Measurements from ENCODE around the gene CDKL5. TPM values are rescaled to one million over a fixed set of nuclear protein-coding genes. Genes with fewer than 3 reads are reported as not detected.

The CDKL5 gene
- total and polyA plus RNA-seq, 2 experiments from 2014 or later, result 7.5 to 13.7 TPM

DNA sequence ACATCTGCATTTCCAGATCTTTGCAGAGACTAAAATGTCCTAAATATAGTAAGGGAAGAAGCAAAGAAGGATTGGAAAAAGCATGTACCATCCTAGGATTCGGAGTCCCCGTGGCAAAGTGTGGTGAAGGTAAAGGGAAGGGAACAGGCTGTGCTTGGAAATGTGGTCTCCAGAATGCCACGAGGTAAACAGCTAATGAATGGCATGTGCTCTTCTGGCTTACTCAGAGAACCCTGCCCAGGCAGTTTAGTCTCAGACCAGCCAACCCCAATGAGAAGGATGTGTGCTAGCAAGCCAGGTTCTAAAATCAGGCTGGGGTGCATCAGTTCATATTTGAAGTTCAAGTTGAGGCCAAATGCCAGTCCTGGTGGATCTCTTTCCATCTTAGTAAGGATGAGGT, 133.4 kb downstream of the CDKL5 start:
- no peak for ATAC-seq
- no peaks in the 10 kb centered on the region for H3K36me3 ChIP-seq (ENCODE audit: insufficient read depth)
- DNase-seq (ENCODE audit: low spot score), result no peak
- Mint-ChIP-seq H3K27me3 (ENCODE audit: insufficient read depth, low read depth, poor library complexity) (no peaks in the 10 kb centered on the region), H3K9me3 (no peaks in the 10 kb centered on the region), H3K36me3 (ENCODE audit: low read depth) (no peaks in the 10 kb centered on the region; the same call in 2 of the 3 replicates), H3K4me3 (no peak overlapping the region), H3K27ac (no peak overlapping the region), H3K4me1 (peaks cover 9% of the 10 kb centered on the region; the same call in 2 of the 3 replicates)
- no peaks in the 10 kb centered on the region for H3F3A ChIP-seq (replicated peaks; ENCODE audit: low read depth)
- no peaks in the 10 kb centered on the region for H3K9me2 ChIP-seq (ENCODE audit: insufficient read depth)
- no peak overlapping the region for H3K4me3 ChIP-seq
- 0 out of 2 replicates have a peak, but pooled peaks cover 6% of the 10 kb centered on the region for H3K79me2 ChIP-seq (replicated peaks; ENCODE audit: insufficient read depth)
- no peak for TF ChIP-seq EZH2 (IDR thresholded peaks at IDR 0.05; ENCODE audit: low read depth, unreplicated experiment)
- no peak for TF ChIP-seq NANOG (IDR thresholded peaks at IDR 0.05; ENCODE audit: borderline replicate concordance)
- TF ChIP-seq STAT1 (IDR thresholded peaks at IDR 0.05; ENCODE audit: unreplicated experiment), result no peak
- TF ChIP-seq ZNF114 (CRISPR knock-in tag; IDR thresholded peaks at IDR 0.05), result no peak
- TF ChIP-seq EZH2phosphoT487 (IDR thresholded peaks at IDR 0.05; ENCODE audit: unreplicated experiment), result no peak
- no peak for TF ChIP-seq JUNB (IDR thresholded peaks at IDR 0.05; ENCODE audit: unreplicated experiment)
- TF ChIP-seq, protein P1, sequence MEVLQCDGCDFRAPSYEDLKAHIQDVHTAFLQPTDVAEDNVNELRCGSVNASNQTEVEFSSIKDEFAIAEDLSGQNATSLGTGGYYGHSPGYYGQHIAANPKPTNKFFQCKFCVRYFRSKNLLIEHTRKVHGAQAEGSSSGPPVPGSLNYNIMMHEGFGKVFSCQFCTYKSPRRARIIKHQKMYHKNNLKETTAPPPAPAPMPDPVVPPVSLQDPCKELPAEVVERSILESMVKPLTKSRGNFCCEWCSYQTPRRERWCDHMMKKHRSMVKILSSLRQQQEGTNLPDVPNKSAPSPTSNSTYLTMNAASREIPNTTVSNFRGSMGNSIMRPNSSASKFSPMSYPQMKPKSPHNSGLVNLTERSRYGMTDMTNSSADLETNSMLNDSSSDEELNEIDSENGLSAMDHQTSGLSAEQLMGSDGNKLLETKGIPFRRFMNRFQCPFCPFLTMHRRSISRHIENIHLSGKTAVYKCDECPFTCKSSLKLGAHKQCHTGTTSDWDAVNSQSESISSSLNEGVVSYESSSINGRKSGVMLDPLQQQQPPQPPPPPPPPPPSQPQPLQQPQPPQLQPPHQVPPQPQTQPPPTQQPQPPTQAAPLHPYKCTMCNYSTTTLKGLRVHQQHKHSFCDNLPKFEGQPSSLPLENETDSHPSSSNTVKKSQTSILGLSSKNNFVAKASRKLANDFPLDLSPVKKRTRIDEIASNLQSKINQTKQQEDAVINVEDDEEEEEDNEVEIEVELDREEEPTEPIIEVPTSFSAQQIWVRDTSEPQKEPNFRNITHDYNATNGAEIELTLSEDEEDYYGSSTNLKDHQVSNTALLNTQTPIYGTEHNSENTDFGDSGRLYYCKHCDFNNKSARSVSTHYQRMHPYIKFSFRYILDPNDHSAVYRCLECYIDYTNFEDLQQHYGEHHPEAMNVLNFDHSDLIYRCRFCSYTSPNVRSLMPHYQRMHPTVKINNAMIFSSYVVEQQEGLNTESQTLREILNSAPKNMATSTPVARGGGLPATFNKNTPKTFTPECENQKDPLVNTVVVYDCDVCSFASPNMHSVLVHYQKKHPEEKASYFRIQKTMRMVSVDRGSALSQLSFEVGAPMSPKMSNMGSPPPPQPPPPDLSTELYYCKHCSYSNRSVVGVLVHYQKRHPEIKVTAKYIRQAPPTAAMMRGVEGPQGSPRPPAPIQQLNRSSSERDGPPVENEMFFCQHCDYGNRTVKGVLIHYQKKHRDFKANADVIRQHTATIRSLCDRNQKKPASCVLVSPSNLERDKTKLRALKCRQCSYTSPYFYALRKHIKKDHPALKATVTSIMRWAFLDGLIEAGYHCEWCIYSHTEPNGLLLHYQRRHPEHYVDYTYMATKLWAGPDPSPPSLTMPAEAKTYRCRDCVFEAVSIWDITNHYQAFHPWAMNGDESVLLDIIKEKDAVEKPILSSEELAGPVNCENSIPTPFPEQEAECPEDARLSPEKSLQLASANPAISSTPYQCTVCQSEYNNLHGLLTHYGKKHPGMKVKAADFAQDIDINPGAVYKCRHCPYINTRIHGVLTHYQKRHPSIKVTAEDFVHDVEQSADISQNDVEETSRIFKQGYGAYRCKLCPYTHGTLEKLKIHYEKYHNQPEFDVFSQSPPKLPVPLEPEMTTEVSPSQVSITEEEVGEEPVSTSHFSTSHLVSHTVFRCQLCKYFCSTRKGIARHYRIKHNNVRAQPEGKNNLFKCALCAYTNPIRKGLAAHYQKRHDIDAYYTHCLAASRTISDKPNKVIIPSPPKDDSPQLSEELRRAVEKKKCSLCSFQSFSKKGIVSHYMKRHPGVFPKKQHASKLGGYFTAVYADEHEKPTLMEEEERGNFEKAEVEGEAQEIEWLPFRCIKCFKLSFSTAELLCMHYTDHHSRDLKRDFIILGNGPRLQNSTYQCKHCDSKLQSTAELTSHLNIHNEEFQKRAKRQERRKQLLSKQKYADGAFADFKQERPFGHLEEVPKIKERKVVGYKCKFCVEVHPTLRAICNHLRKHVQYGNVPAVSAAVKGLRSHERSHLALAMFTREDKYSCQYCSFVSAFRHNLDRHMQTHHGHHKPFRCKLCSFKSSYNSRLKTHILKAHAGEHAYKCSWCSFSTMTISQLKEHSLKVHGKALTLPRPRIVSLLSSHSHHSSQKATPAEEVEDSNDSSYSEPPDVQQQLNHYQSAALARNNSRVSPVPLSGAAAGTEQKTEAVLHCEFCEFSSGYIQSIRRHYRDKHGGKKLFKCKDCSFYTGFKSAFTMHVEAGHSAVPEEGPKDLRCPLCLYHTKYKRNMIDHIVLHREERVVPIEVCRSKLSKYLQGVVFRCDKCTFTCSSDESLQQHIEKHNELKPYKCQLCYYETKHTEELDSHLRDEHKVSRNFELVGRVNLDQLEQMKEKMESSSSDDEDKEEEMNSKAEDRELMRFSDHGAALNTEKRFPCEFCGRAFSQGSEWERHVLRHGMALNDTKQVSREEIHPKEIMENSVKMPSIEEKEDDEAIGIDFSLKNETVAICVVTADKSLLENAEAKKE (CRISPR knock-in tag; IDR thresholded peaks at IDR 0.05), result no peak
- TF ChIP-seq ETS1 (IDR thresholded peaks at IDR 0.05), result no peak
- TF ChIP-seq, protein P2, sequence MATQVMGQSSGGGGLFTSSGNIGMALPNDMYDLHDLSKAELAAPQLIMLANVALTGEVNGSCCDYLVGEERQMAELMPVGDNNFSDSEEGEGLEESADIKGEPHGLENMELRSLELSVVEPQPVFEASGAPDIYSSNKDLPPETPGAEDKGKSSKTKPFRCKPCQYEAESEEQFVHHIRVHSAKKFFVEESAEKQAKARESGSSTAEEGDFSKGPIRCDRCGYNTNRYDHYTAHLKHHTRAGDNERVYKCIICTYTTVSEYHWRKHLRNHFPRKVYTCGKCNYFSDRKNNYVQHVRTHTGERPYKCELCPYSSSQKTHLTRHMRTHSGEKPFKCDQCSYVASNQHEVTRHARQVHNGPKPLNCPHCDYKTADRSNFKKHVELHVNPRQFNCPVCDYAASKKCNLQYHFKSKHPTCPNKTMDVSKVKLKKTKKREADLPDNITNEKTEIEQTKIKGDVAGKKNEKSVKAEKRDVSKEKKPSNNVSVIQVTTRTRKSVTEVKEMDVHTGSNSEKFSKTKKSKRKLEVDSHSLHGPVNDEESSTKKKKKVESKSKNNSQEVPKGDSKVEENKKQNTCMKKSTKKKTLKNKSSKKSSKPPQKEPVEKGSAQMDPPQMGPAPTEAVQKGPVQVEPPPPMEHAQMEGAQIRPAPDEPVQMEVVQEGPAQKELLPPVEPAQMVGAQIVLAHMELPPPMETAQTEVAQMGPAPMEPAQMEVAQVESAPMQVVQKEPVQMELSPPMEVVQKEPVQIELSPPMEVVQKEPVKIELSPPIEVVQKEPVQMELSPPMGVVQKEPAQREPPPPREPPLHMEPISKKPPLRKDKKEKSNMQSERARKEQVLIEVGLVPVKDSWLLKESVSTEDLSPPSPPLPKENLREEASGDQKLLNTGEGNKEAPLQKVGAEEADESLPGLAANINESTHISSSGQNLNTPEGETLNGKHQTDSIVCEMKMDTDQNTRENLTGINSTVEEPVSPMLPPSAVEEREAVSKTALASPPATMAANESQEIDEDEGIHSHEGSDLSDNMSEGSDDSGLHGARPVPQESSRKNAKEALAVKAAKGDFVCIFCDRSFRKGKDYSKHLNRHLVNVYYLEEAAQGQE (IDR thresholded peaks at IDR 0.05; ENCODE audit: unreplicated experiment), result no peak
- TF ChIP-seq ZNF331 (CRISPR knock-in tag; IDR thresholded peaks at IDR 0.05; ENCODE audit: low read depth), result no peak
- no peak for TF ChIP-seq POLR2AphosphoS5 (IDR thresholded peaks at IDR 0.05; ENCODE audit: low read depth)
- no peak for TF ChIP-seq CTCF (conservative IDR thresholded peaks at IDR 0.05; ENCODE audit: low read depth in 2 of 2)
- no peak for TF ChIP-seq CREB1 (CRISPR knock-in tag; IDR thresholded peaks at IDR 0.05; ENCODE audit: low read depth)
- H3K27me3 ChIP-seq (ENCODE audit: insufficient read depth), result no peaks in the 10 kb centered on the region
- H4K20me1 ChIP-seq (replicated peaks; ENCODE audit: insufficient read depth), result no peaks in the 10 kb centered on the region
- H2AFZ ChIP-seq, result no peak overlapping the region
- H3K4me2 ChIP-seq, result no peak overlapping the region
- H3K27ac ChIP-seq (ENCODE audit: low read depth), result no peak overlapping the region
- H3K4me1 ChIP-seq (ENCODE audit: insufficient read depth), result no peaks in the 10 kb centered on the region

Measured in GM23338 (cell line).